ENCODE data around the gene BCAR3. TPM values are rescaled to one million over a fixed set of nuclear protein-coding genes. Genes with fewer than 3 reads are reported as not detected.
A peak's percentile ranks its signal among the peaks of the same experiment; 100 is the strongest.

BCAR3 gene
- total and polyA plus RNA-seq, 4 donors, result 12.2 to 33.3 (median 18.2) TPM

DNA sequence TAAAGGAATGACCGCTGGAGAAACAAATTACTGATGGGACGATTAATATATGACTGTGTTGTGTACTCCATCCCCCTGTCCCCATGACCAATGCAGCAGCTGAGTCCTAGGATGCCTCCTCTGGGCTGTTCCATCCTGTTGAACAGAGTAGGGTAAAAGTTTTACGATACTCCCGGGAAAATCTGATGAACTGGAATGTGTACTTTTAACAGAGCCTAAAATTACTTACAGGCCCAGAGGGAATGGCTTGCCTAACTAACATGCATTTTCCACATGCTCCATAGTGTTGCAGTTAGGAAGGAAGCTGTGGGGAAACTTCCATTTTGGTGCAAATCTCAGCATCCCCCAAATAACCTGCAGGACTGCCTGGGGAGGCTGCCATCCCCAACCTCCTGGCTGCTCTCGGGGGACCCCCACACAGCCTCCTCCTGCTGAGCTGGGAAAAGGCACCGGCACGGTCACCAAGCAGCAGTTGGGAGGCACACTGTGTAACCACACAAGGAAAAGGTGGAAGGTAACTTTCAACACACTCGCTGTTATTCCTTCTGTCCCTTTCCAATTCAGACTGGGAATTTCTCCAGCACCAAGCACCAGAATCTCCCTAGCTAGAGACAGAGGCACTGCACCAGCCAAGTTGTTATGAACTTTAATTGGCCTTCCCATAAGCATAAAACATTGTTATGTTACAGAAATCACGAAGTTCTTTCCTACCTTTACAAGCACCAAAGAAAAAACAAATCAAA is 97.2 kb downstream of the BCAR3 start:
- DNase-seq (no peak), ATAC-seq (ENCODE audit: insufficient read depth, low FRiP score) (peak; percentile 12)
- Histone ChIP-seq H3K4me1 (ENCODE audit: control insufficient read depth in 5 of 5, insufficient read depth in 5 of 5, low read length in 5 of 5) (peaks cover 0 to 11% (median 5%) of the 10 kb centered on the region in 5 donors), H3K4me3 (no peak overlapping the region), H3K9ac (ENCODE audit: insufficient read depth in 1 of 2, low read length in 2 of 2) (no peak overlapping the region), H3K36me3 (ENCODE audit: control insufficient read depth in 4 of 4, insufficient read depth in 4 of 4, low read length in 4 of 4) (peaks cover 5 to 34% (median 20%) of the 10 kb centered on the region in 4 donors), H3K27me3 (ENCODE audit: control insufficient read depth in 3 of 3, insufficient read depth in 3 of 3, low read length in 2 of 3) (no peaks in the 10 kb centered on the region), H3K27ac (ENCODE audit: low read depth in 1 of 2, low read length in 1 of 2) (peak overlapping the region; percentile 68 to 71), H3K9me3 (ENCODE audit: control insufficient read depth in 4 of 4, insufficient read depth in 3 of 4, low read length in 3 of 4) (no peaks in the 10 kb centered on the region)
- TF ChIP-seq, protein P1, sequence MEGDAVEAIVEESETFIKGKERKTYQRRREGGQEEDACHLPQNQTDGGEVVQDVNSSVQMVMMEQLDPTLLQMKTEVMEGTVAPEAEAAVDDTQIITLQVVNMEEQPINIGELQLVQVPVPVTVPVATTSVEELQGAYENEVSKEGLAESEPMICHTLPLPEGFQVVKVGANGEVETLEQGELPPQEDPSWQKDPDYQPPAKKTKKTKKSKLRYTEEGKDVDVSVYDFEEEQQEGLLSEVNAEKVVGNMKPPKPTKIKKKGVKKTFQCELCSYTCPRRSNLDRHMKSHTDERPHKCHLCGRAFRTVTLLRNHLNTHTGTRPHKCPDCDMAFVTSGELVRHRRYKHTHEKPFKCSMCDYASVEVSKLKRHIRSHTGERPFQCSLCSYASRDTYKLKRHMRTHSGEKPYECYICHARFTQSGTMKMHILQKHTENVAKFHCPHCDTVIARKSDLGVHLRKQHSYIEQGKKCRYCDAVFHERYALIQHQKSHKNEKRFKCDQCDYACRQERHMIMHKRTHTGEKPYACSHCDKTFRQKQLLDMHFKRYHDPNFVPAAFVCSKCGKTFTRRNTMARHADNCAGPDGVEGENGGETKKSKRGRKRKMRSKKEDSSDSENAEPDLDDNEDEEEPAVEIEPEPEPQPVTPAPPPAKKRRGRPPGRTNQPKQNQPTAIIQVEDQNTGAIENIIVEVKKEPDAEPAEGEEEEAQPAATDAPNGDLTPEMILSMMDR (IDR thresholded peaks at IDR 0.05; ENCODE audit: control extremely low read depth, extremely low read depth), result no peak
- WGBS, 2 donors, result 70 to 79% methylated on average over 9 of the region's 9 CpGs

DNA sequence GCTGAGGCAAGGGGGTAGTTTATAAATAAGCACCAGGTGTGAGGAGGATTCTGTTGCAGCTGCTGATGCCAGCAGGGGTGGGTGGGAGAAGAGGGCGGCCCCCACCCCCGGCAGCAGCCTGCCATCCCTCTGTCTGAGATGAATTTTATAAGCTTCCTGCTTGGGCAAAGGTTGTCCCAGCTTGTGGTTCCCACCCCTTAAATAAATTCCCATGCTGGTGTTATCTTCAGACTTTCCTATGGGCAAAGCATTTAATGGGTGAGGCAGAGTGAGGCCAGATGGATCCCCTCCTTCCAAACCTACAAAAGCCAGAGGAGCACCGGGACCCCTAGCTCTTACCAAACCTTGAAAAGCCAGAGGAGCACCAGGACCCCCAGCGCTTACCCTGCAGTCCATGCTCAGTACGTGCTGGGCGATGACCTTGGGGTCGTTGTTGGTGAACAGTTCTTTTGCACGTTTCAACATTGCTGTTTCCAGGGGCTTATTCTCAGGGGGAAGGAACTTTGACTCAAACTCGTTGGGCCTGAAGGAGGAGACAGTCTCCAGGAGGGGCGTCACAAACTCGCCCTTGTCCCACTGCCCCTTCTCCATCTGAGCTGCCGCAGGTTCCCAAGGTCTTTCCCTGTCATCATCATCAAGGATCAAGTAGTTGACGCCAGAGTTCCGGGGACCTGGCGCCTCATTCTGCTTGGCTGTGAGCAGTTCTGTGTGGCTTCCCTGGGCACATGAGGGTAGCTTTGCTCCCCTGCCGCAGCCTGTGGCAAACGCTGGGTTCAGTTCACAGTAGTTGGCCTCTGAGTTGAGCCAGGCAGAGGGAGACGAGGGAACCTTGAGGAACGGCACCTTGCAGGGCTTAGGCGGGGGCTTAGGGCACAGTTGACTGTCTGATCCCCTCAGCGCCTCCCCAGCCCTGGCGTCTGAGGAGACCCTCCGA is 99.5 kb downstream of the BCAR3 start:
- no peaks in the 10 kb centered on the region for H3K27me3 ChIP-seq (ENCODE audit: control insufficient read depth in 3 of 3, insufficient read depth in 3 of 3, low read length in 2 of 3)
- DNase-seq (no peak), ATAC-seq (ENCODE audit: insufficient read depth, low FRiP score) (no peak)
- peaks cover 0 to 10% (median 5%) of the 10 kb centered on the region in 5 donors for H3K4me1 ChIP-seq (ENCODE audit: control insufficient read depth in 5 of 5, insufficient read depth in 5 of 5, low read length in 5 of 5)
- H3K9ac ChIP-seq (ENCODE audit: insufficient read depth in 1 of 2, low read length in 2 of 2), result no peak overlapping the region
- WGBS, 2 donors, result 91 to 93% methylated on average over 23 of the region's 23 CpGs
- H3K9me3 ChIP-seq (ENCODE audit: control insufficient read depth in 4 of 4, insufficient read depth in 3 of 4, low read length in 3 of 4), result no peaks in the 10 kb centered on the region
- H3K4me3 ChIP-seq, result no peak overlapping the region
- H3K36me3 ChIP-seq (ENCODE audit: control insufficient read depth in 4 of 4, insufficient read depth in 4 of 4, low read length in 4 of 4), result peaks cover 0 to 23% (median 11%) of the 10 kb centered on the region in 4 donors
- no peak overlapping the region for H3K27ac ChIP-seq (ENCODE audit: low read depth in 1 of 2, low read length in 1 of 2)
- TF ChIP-seq, protein P1 (IDR thresholded peaks at IDR 0.05; ENCODE audit: control extremely low read depth, extremely low read depth), result no peak

GRCh38 chr1:93579891-93580290 is 101.7 kb downstream of the BCAR3 start:
- H3K9me3 ChIP-seq (ENCODE audit: control insufficient read depth in 4 of 4, insufficient read depth in 3 of 4, low read length in 3 of 4), result no peaks in the 10 kb centered on the region
- peak overlapping the region in 1 of 2 donors; percentile 23 for H3K27ac ChIP-seq (ENCODE audit: low read depth in 1 of 2, low read length in 1 of 2)
- no peak overlapping the region for H3K4me3 ChIP-seq
- no peaks in the 10 kb centered on the region for H3K27me3 ChIP-seq (ENCODE audit: control insufficient read depth in 3 of 3, insufficient read depth in 3 of 3, low read length in 2 of 3)
- TF ChIP-seq, protein P1 (IDR thresholded peaks at IDR 0.05; ENCODE audit: control extremely low read depth, extremely low read depth), result no peak
- H3K36me3 ChIP-seq (ENCODE audit: control insufficient read depth in 4 of 4, insufficient read depth in 4 of 4, low read length in 4 of 4), result peaks cover 0 to 31% (median 9%) of the 10 kb centered on the region in 4 donors
- H3K9ac ChIP-seq (ENCODE audit: insufficient read depth in 1 of 2, low read length in 2 of 2), result no peak overlapping the region
- DNase-seq (no peak), ATAC-seq (ENCODE audit: insufficient read depth, low FRiP score) (no peak)
- H3K4me1 ChIP-seq (ENCODE audit: control insufficient read depth in 5 of 5, insufficient read depth in 5 of 5, low read length in 5 of 5), result peaks cover 2 to 12% (median 6%) of the 10 kb centered on the region in 5 donors
- 64 to 89% methylated on average over 5 of the region's 5 CpGs for WGBS, 2 donors
